PC-9 (cell line): ENCODE data around the gene PPP2CA.

Experiments
- EZH2 ChIP-seq: fragments of 200-600 bp; sonication (generic); IDR thresholded peaks from 2 replicates; pipeline ENCODE4 v1.8.0; 2017; ENCODE audit warnings: antibody characterized with exemption, low read depth
- TF ChIP-seq, protein P1 (sequence below): fragments of 200-600 bp; sonication (generic); conservative IDR thresholded peaks from 2 replicates; pipeline ENCODE4 v1.6.1; 2017; ENCODE audit warnings: mixed run types, antibody characterized with exemption, mild to moderate bottlenecking, moderate library complexity

DNA sequence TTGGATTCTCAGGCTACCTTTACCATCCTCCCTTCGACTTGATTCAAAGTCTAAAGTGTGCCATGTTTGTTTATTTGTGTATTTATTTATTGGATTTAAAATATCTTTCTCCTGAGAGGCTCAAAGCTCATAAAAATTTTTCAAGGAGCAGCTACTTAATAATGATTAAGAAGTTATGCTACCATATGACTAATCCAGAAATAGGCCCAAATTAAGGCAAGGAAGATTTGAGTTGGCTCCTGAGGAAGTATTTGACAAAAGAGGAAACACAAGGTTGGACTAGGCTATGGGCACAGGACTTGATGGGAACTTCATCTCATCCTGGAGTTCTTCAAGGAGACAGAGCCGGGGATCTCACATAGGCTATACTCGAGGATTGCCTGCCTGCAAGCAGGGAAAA lies 22.4 kb upstream of the PPP2CA start:
- TF ChIP-seq, protein P1, sequence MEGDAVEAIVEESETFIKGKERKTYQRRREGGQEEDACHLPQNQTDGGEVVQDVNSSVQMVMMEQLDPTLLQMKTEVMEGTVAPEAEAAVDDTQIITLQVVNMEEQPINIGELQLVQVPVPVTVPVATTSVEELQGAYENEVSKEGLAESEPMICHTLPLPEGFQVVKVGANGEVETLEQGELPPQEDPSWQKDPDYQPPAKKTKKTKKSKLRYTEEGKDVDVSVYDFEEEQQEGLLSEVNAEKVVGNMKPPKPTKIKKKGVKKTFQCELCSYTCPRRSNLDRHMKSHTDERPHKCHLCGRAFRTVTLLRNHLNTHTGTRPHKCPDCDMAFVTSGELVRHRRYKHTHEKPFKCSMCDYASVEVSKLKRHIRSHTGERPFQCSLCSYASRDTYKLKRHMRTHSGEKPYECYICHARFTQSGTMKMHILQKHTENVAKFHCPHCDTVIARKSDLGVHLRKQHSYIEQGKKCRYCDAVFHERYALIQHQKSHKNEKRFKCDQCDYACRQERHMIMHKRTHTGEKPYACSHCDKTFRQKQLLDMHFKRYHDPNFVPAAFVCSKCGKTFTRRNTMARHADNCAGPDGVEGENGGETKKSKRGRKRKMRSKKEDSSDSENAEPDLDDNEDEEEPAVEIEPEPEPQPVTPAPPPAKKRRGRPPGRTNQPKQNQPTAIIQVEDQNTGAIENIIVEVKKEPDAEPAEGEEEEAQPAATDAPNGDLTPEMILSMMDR: no peak
- no peak for TF ChIP-seq EZH2
